GM23338 (cell line): Measurements from ENCODE around the gene RNF167. TPM values are rescaled to one million over a fixed set of nuclear protein-coding genes. Genes with fewer than 3 reads are reported as not detected.

Source experiments
- ATAC-seq: fragments of 200-7000 bp; cut with Tn5 transposase; 3 replicates; pipeline ENCODE4 v1.9.1; 2020
- DNase-seq: peaks from one replicate; pipeline ENCODE4 v3.0.0-alpha.2; 2015; ENCODE audit warnings: low spot score
- H2AFZ ChIP-seq: fragments of 200-600 bp; sonication (generic); 2 replicates; pipeline ENCODE4 v1.8.0; 2016; ENCODE audit warnings: antibody characterized with exemption, mild to moderate bottlenecking, moderate library complexity
- H3F3A ChIP-seq: fragments of 200-600 bp; sonication (generic); replicated peaks from 2 replicates; pipeline ENCODE4 v1.8.0; 2017; ENCODE audit warnings: antibody characterized with exemption, mixed run types, low read depth
- H3K27ac ChIP-seq: fragments of 200-600 bp; sonication (generic); 2 replicates; pipeline ENCODE4 v1.6.1; 2016; ENCODE audit warnings: low read depth
- H3K27me3 ChIP-seq: fragments of 200-600 bp; sonication (generic); 2 replicates; pipeline ENCODE4 v1.8.0; 2016; ENCODE audit warnings: mild to moderate bottlenecking, mixed run types, moderate library complexity; ENCODE audit not compliant: insufficient read depth
- H3K36me3 ChIP-seq: fragments of 200-600 bp; sonication (generic); 2 replicates; pipeline ENCODE4 v1.8.0; 2016; ENCODE audit warnings: mild to moderate bottlenecking; ENCODE audit not compliant: insufficient read depth
- H3K4me1 ChIP-seq: fragments of 200-600 bp; sonication (generic); 2 replicates; pipeline ENCODE4 v1.8.0; 2016; ENCODE audit warnings: mild to moderate bottlenecking, moderate library complexity; ENCODE audit not compliant: insufficient read depth
- H3K4me2 ChIP-seq: fragments of 200-600 bp; sonication (generic); 2 replicates; pipeline ENCODE4 v1.7.1; 2017; ENCODE audit warnings: mixed run types
- H3K4me3 ChIP-seq: fragments of 200-600 bp; sonication (generic); 2 replicates; pipeline ENCODE4 v1.6.1; 2016; ENCODE audit warnings: mixed run types
- H3K79me2 ChIP-seq: fragments of 200-600 bp; sonication (generic); replicated peaks from 2 replicates; pipeline ENCODE4 v1.8.0; 2017; ENCODE audit warnings: mild to moderate bottlenecking; ENCODE audit not compliant: insufficient read depth
- H3K9me2 ChIP-seq: fragments of 200-600 bp; sonication (generic); 2 replicates; pipeline ENCODE4 v1.8.0; 2017; ENCODE audit not compliant: insufficient read depth
- H4K20me1 ChIP-seq: fragments of 200-600 bp; sonication (generic); replicated peaks from 2 replicates; pipeline ENCODE4 v1.8.0; 2017; ENCODE audit warnings: mild to moderate bottlenecking; ENCODE audit not compliant: insufficient read depth
- H3K27ac Mint-ChIP-seq: 2 replicates; pipeline ENCODE4 v1.8.0; 2020; ENCODE audit warnings: inconsistent platforms, mild to moderate bottlenecking, moderate library complexity, mixed read lengths
- H3K27me3 Mint-ChIP-seq: 3 replicates; pipeline ENCODE4 v1.8.0; 2022; ENCODE audit warnings: low read depth, mild to moderate bottlenecking, moderate library complexity, mixed read lengths, inconsistent platforms; ENCODE audit not compliant: insufficient read depth, poor library complexity
- H3K36me3 Mint-ChIP-seq: 3 replicates; pipeline ENCODE4 v1.8.0; 2021; ENCODE audit warnings: low read depth, mild to moderate bottlenecking, inconsistent platforms, moderate library complexity, mixed read lengths
- H3K4me1 Mint-ChIP-seq: 3 replicates; pipeline ENCODE4 v1.8.0; 2020; ENCODE audit warnings: mild to moderate bottlenecking, inconsistent platforms, mixed read lengths
- H3K4me3 Mint-ChIP-seq: 3 replicates; pipeline ENCODE4 v1.8.0; 2021; ENCODE audit warnings: moderate library complexity, mild to moderate bottlenecking, inconsistent platforms, mixed read lengths
- H3K9me3 Mint-ChIP-seq: 3 replicates; pipeline ENCODE4 v1.8.0; 2020; ENCODE audit warnings: moderate library complexity, mild to moderate bottlenecking, inconsistent platforms, mixed read lengths
- CREB1 ChIP-seq: fragments of 250-450 bp; sonication (Bioruptor Pico); IDR thresholded peaks from 2 replicates; pipeline ENCODE4 v1.5.0; 2020; ENCODE audit warnings: low read depth, mild to moderate bottlenecking, moderate library complexity
- CTCF ChIP-seq, 2 experiments: fragments of 200-600 bp in 1 of 2; sonication (generic) in 1 of 2; conservative IDR thresholded peaks; 2 replicates each; pipeline versions ENCODE4 v1.5.1 to v1.6.1; 2016 to 2017; ENCODE audit warnings: antibody characterized with exemption in 2 of 2, low read depth in 2 of 2, mild to moderate bottlenecking in 2 of 2, moderate library complexity in 1 of 2
- EZH2 ChIP-seq: fragments of 200-600 bp; sonication (generic); IDR thresholded peaks from one replicate; pipeline ENCODE4 v1.8.0; 2017; ENCODE audit warnings: antibody characterized with exemption, mild to moderate bottlenecking, low read depth; ENCODE audit not compliant: unreplicated experiment
- EZH2phosphoT487 ChIP-seq: fragments of 200-600 bp; sonication (generic); IDR thresholded peaks from one replicate; pipeline ENCODE4 v1.8.1; 2018; ENCODE audit warnings: antibody characterized with exemption; ENCODE audit not compliant: unreplicated experiment
- JUNB ChIP-seq: IDR thresholded peaks from one replicate; pipeline ENCODE4 v1.6.1; 2016; ENCODE audit warnings: antibody characterized with exemption; ENCODE audit not compliant: unreplicated experiment
- NANOG ChIP-seq: IDR thresholded peaks from 2 replicates; pipeline ENCODE4 v1.6.1; 2016; ENCODE audit warnings: antibody characterized with exemption, borderline replicate concordance
- POLR2AphosphoS5 ChIP-seq: IDR thresholded peaks from 2 replicates; pipeline ENCODE4 v1.6.1; 2016; ENCODE audit warnings: antibody characterized with exemption, low read depth
- STAT1 ChIP-seq: IDR thresholded peaks from one replicate; pipeline ENCODE4 v1.6.1; 2016; ENCODE audit warnings: antibody characterized with exemption; ENCODE audit not compliant: unreplicated experiment
- ZNF114 ChIP-seq: fragments of 250-450 bp; sonication (Bioruptor Pico); IDR thresholded peaks from 2 replicates; pipeline ENCODE4 v1.5.0; 2020; ENCODE audit warnings: mild to moderate bottlenecking, moderate library complexity
- ZNF331 ChIP-seq: fragments of 250-450 bp; sonication (Bioruptor Pico); IDR thresholded peaks from 2 replicates; pipeline ENCODE4 v1.5.0; 2020; ENCODE audit warnings: low read depth, mild to moderate bottlenecking, moderate library complexity
- polyA plus RNA-seq: library from polyadenylated mRNA; unstranded; fragments of >200 nt; fragmentation: Nextera tagmentation; extraction: Ambion mirVana; gene quantifications from 2 replicates; pipeline ENCODE4 v1.2.1, GENCODE V29; 2016
- total RNA-seq: library from RNA; depleted of rRNA; stranded (reverse); fragments of >200 nt; shearing (Covaris generic); gene quantifications from 2 replicates; pipeline ENCODE4 v1.2.3, GENCODE V29; 2014
- TF ChIP-seq, protein P1 (sequence below): IDR thresholded peaks from 2 replicates; pipeline ENCODE4 v1.6.1; 2016; ENCODE audit warnings: antibody characterized with exemption
- TF ChIP-seq, protein P2 (sequence below): fragments of 250-450 bp; sonication (Bioruptor Pico); IDR thresholded peaks from 2 replicates; pipeline ENCODE4 v1.5.0; 2020; ENCODE audit warnings: mild to moderate bottlenecking, moderate library complexity
- TF ChIP-seq, protein P3 (sequence below): IDR thresholded peaks from one replicate; pipeline ENCODE4 v1.6.1; 2018; ENCODE audit warnings: antibody characterized with exemption; ENCODE audit not compliant: unreplicated experiment

Gene RNF167
- total and polyA plus RNA-seq, 2 experiments from 2014 or later = 61.2 to 84.4 TPM

GRCh38 chr17:4919511-4920047, 20.5 kb upstream of the RNF167 start:
- TF ChIP-seq, protein P1, sequence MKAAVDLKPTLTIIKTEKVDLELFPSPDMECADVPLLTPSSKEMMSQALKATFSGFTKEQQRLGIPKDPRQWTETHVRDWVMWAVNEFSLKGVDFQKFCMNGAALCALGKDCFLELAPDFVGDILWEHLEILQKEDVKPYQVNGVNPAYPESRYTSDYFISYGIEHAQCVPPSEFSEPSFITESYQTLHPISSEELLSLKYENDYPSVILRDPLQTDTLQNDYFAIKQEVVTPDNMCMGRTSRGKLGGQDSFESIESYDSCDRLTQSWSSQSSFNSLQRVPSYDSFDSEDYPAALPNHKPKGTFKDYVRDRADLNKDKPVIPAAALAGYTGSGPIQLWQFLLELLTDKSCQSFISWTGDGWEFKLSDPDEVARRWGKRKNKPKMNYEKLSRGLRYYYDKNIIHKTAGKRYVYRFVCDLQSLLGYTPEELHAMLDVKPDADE = no peak
- TF ChIP-seq, protein P2, sequence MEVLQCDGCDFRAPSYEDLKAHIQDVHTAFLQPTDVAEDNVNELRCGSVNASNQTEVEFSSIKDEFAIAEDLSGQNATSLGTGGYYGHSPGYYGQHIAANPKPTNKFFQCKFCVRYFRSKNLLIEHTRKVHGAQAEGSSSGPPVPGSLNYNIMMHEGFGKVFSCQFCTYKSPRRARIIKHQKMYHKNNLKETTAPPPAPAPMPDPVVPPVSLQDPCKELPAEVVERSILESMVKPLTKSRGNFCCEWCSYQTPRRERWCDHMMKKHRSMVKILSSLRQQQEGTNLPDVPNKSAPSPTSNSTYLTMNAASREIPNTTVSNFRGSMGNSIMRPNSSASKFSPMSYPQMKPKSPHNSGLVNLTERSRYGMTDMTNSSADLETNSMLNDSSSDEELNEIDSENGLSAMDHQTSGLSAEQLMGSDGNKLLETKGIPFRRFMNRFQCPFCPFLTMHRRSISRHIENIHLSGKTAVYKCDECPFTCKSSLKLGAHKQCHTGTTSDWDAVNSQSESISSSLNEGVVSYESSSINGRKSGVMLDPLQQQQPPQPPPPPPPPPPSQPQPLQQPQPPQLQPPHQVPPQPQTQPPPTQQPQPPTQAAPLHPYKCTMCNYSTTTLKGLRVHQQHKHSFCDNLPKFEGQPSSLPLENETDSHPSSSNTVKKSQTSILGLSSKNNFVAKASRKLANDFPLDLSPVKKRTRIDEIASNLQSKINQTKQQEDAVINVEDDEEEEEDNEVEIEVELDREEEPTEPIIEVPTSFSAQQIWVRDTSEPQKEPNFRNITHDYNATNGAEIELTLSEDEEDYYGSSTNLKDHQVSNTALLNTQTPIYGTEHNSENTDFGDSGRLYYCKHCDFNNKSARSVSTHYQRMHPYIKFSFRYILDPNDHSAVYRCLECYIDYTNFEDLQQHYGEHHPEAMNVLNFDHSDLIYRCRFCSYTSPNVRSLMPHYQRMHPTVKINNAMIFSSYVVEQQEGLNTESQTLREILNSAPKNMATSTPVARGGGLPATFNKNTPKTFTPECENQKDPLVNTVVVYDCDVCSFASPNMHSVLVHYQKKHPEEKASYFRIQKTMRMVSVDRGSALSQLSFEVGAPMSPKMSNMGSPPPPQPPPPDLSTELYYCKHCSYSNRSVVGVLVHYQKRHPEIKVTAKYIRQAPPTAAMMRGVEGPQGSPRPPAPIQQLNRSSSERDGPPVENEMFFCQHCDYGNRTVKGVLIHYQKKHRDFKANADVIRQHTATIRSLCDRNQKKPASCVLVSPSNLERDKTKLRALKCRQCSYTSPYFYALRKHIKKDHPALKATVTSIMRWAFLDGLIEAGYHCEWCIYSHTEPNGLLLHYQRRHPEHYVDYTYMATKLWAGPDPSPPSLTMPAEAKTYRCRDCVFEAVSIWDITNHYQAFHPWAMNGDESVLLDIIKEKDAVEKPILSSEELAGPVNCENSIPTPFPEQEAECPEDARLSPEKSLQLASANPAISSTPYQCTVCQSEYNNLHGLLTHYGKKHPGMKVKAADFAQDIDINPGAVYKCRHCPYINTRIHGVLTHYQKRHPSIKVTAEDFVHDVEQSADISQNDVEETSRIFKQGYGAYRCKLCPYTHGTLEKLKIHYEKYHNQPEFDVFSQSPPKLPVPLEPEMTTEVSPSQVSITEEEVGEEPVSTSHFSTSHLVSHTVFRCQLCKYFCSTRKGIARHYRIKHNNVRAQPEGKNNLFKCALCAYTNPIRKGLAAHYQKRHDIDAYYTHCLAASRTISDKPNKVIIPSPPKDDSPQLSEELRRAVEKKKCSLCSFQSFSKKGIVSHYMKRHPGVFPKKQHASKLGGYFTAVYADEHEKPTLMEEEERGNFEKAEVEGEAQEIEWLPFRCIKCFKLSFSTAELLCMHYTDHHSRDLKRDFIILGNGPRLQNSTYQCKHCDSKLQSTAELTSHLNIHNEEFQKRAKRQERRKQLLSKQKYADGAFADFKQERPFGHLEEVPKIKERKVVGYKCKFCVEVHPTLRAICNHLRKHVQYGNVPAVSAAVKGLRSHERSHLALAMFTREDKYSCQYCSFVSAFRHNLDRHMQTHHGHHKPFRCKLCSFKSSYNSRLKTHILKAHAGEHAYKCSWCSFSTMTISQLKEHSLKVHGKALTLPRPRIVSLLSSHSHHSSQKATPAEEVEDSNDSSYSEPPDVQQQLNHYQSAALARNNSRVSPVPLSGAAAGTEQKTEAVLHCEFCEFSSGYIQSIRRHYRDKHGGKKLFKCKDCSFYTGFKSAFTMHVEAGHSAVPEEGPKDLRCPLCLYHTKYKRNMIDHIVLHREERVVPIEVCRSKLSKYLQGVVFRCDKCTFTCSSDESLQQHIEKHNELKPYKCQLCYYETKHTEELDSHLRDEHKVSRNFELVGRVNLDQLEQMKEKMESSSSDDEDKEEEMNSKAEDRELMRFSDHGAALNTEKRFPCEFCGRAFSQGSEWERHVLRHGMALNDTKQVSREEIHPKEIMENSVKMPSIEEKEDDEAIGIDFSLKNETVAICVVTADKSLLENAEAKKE (CRISPR knock-in tag) = no peak
- no peak for TF ChIP-seq CREB1
- no peak for TF ChIP-seq STAT1
- TF ChIP-seq, protein P3, sequence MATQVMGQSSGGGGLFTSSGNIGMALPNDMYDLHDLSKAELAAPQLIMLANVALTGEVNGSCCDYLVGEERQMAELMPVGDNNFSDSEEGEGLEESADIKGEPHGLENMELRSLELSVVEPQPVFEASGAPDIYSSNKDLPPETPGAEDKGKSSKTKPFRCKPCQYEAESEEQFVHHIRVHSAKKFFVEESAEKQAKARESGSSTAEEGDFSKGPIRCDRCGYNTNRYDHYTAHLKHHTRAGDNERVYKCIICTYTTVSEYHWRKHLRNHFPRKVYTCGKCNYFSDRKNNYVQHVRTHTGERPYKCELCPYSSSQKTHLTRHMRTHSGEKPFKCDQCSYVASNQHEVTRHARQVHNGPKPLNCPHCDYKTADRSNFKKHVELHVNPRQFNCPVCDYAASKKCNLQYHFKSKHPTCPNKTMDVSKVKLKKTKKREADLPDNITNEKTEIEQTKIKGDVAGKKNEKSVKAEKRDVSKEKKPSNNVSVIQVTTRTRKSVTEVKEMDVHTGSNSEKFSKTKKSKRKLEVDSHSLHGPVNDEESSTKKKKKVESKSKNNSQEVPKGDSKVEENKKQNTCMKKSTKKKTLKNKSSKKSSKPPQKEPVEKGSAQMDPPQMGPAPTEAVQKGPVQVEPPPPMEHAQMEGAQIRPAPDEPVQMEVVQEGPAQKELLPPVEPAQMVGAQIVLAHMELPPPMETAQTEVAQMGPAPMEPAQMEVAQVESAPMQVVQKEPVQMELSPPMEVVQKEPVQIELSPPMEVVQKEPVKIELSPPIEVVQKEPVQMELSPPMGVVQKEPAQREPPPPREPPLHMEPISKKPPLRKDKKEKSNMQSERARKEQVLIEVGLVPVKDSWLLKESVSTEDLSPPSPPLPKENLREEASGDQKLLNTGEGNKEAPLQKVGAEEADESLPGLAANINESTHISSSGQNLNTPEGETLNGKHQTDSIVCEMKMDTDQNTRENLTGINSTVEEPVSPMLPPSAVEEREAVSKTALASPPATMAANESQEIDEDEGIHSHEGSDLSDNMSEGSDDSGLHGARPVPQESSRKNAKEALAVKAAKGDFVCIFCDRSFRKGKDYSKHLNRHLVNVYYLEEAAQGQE = no peak
- no peak for TF ChIP-seq POLR2AphosphoS5
- TF ChIP-seq CTCF (conservative IDR thresholded peaks at IDR 0.05; ENCODE audit: low read depth in 2 of 2) = no peak
- no peak for TF ChIP-seq EZH2phosphoT487
- TF ChIP-seq EZH2 = no peak
- no peak for TF ChIP-seq JUNB
- TF ChIP-seq ZNF331 = no peak
- TF ChIP-seq ZNF114 (CRISPR knock-in tag) = no peak
- TF ChIP-seq NANOG = no peak
- Histone ChIP-seq H3K36me3 (no peaks in the 10 kb centered on the region), H3K79me2 (no peaks in the 10 kb centered on the region), H3K4me2 (no peak overlapping the region), H3K9me2 (no peaks in the 10 kb centered on the region), H4K20me1 (no peaks in the 10 kb centered on the region), H2AFZ (no peak overlapping the region), H3K4me3 (no peak overlapping the region), H3K4me1 (0 out of 2 replicates have a peak, but pooled peaks cover 6% of the 10 kb centered on the region), H3K27ac (peak overlapping the region; percentile 40; the same call in 1 of the 2 replicates), H3K27me3 (no peaks in the 10 kb centered on the region), H3F3A (peaks cover 2% of the 10 kb centered on the region; the same call in 1 of the 2 replicates)
- Mint-ChIP-seq H3K27ac (peak overlapping the region; percentile 7; the same call in 1 of the 2 replicates), H3K4me1 (peaks cover 9% of the 10 kb centered on the region), H3K36me3 (no peaks in the 10 kb centered on the region), H3K27me3 (peaks cover 8% of the 10 kb centered on the region), H3K9me3 (no peaks in the 10 kb centered on the region), H3K4me3 (no peak overlapping the region)
- DNase-seq = peak; percentile 81
- peak; percentile 92 for ATAC-seq
